IPS DF 4.7 (cell line): ENCODE measurements around the gene IGSF22.
"Not testable (repeated sequence)": the region's sequence is repeated elsewhere in the genome, so short reads cannot be mapped to it uniquely, and the experiment has no call there.

Source experiments
- DNase-seq: peaks from one replicate; pipeline ENCODE4 v3.0.0-alpha.2; 2013; ENCODE audit warnings: low spot score; ENCODE audit errors: extremely low read depth

Gene IGSF22

DNA sequence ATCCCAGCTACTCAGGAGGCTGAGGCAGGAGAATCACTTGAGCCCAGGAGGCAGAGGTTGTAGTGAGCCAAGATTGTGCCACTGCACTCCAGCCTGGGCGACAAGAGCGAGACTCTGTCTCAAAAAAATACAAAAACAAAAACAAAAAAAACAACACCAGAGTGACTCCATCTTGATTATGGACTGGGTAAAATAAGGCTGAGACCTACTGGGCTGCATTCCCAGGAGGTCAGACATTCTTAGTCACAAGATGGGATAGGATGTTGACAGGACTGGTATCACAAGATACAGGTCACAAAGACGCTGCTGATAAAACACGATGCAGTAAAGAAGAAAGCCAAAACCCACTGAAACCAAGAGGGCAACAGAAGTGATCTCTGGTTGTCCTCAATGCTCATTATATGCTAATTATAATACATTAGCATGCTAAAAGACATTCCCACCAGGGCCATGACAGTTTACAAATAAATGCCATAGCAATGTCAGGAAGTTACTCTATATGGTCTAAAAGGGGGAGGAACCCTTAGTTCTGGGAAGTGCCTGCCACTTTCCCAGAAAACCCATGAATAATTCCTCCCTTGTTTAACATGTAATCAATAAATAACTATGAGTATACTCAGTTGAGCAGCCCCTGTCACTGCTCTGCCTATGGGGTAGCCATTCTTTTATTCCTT, 34.4 kb downstream of the IGSF22 start:
- DNase-seq: not testable (repeated sequence)

DNA sequence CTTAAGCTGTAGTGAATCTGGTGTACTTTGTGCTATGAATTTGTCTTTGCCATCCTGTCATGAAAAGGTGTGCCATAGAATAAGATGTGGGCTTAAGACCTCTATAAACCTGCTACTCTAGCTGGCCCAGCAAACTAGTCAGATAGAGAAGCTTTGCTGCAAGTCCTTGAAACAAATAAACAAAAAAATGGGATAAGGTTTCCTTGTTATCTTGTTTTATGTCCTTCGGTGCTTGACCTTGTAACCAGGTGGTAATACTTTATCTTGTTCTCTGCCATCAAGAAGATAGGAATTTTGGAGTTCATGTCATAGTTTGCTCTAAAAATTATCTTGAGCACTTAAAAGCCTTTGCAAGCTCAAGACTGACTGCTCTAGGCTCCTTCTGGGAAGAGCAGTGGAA, 41.7 kb downstream of the IGSF22 start:
- DNase-seq: no peak

DNA sequence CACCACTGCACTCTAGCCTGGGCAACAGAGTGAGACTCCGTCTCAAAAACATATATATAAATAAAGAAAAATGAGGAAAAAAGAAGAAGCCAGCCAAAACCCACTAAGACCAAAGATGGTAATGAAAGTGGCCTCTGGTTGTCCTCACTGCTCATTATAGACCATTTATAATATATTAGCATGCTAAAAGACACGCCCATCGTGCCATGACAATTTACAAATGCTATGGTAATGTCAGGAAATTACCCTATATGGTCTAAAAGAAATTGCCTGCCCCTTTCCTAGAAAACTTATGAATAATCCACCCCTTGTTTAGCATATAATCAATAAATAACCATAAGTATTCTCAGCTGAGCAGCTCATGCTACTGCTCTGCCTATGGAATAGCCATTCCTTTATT, 43.5 kb downstream of the IGSF22 start:
- no peak for DNase-seq

DNA sequence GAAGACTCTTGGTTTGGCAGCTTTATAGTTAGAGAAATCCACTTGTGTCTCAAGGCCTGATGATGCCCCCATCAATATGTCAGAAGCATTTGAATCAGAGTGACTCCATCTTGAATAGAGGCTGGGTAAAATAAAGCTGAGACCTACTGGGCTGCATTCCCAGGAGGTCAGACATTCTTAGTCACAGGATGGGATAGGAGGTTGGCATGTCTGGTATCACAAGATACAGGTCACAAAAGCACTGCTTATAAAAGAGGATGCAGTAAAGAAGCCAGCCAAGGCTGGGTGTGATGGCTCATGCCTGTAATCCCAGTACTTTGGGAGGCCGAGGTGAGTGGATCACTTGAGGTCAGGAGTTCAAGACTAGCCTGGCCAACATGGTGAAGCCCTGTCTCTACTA, 44.0 kb downstream of the IGSF22 start:
- not testable (repeated sequence) for DNase-seq

DNA sequence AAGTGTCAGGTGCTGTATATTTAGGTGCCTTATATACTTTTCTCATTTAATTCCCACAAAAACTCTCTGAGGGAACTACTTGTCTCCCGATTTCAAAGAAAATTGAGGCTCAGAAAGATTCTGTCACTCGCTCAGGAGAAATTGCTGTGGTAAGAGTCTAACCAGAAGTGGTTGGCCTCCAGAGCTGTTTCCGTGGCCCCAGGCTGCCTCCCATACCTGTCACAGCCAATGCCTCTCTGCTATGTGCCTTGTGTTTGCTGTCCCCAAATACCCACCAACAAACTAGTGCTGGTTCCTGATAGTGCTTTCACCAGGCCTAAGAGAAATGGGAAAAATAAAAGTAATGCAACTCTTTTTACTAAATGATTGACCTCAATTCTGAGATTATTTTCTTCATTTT, 48.4 kb downstream of the IGSF22 start:
- no peak for DNase-seq

DNA sequence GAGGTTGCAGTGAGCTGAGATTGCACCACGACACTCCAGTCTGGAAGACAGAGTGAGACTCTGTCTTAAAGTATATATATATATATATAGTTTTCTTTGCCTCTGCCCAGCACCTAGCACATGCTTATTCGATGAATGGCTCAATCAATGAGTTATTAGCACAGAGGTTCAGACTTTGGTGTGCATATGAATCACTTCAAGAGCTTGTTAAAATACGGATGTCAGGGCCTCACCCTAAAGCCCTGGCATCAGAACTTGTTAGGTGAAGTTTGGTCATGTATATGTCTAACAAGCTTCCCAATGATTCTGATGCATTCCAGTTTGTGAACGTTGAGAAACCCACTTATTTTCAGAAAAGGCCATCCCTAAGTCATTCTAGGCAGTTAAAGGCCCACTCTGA, 49.2 kb downstream of the IGSF22 start:
- DNase-seq: no peak

DNA sequence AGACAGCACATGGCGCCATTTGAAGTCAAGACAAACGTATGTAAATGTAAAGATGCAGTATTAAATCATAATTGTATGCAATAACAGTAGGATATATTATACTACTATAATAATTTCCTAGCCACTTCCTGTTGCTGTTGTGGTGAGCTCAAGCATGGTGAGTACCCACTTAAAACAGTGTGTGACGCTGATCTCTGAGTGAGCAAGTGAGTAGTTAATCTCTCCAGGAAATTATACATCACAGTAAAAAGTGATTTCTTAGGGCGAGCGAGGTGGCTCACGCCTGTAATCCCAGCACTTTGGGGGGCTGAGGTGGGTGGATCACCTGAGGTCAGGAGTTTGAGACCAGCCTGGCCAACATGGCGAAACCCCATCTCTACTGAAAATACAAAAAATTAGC, 53.8 kb downstream of the IGSF22 start:
- not testable (repeated sequence) for DNase-seq

DNA sequence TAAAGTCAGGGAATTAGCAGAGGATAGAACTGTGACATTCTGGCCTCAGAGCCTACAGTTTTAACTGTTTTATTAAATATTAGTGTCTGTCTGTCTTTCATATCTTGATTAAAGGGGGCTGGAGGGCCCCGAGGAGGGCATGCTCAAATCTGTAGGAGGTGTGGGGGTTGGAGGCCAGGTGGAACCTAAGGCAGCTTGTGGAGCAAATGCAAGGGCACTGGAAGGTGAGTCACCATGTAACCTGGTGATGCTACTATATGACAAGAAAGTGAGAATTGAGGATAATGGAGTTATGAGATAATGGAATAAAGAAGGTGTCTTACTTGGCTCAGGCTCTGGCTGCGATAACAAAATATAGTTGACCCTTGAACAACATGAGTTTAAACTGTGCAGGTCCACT, 54.7 kb downstream of the IGSF22 start:
- no peak for DNase-seq

DNA sequence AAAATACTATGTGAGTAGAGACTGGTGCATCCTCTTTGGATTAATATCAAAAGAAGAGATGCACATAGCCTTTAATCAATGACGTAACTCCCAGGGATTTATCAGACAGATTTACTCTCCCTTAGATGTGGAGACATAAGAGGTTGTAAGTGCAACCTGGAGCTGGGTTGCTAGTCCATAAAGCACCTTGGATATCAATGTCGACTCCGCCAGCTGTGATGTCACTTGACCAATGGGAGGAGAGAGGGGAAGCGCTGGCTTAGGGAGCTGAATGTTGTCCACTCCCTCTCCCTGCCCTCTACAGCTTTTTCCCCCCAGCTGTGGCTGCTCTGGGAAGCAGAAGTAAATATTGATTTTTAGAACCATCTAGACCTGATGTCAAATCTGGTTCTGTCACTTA, 56.3 kb downstream of the IGSF22 start:
- no peak for DNase-seq

DNA sequence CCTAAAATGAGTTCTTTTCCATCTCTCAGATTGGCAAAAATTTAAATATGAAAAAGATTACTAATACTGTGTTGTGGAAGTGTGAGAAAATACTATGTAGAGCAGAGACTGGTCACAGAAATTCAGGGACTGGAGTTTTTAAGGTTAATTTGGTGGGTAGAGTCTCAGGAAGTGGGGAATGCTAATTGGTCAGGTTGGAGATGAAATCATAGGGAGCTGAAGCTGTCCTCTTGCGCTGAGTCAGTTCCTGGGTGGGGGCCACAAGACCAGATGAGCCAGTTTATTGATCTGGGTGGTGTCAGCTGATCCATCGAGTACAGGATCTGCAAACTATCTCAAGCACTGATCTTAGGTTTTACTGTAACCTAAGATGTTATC, 56.8 kb downstream of the IGSF22 start:
- DNase-seq: no peak

DNA sequence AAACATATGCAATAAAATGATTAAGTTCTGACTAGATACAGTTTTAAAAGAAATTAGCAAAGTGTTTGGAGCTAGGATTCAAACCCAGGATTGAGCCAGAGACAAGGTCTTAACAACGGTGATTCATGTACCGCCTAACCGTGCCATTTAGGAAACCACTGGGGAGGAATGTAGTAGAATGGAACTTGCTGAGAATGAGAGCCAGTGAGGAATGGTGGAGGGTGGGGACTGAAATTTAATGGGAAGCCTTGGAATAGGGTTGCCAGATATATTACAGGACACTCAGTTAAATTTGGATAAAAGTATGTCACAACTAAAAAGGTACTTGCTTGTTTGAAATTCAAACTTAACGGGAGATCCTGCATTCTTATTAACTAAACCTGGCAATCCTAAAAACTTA, 57.9 kb downstream of the IGSF22 start:
- DNase-seq: no peak

DNA sequence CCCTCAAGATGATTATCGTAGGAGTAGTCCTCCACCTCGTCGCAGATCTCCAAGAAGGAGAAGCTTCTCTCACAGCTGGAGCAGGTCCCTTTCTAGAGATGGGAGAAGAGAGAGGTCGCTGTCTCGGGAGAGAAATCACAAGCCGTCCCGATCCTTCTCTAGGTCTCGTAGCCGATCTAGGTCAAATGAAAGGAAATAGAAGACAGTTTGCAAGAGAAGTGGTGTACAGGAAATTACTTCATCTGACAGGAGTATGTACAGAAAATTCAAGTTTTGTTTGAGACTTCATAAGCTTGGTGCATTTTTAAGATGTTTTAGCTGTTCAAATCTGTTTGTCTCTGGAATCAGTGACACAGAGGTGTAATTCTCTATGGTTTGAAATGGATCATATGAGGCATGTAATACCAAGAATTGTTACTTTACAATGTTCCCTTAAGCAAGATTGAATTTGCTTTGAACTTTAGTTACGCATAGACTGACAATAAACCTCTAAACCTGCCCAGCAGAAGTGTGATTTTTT, 60.6 kb downstream of the IGSF22 start:
- not testable (repeated sequence) for DNase-seq

DNA sequence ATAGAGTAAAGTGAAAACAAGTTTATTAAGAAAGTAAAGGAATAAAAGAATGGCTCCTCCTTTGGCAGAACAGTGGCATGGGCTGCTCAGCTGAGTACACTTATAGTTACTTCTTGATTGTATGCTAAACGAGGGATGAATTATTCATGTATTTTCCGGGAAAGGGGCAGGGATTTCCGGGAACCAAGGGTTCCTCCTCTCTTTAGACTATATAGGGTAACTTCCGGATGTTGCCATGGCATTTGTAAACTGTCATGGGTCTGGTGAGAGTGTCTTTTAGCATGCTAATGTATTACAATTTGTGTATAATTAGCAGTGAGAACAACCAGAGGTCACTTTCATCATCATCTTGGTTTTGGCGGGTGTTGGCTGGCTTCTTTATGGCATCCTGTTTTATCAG, 68.3 kb downstream of the IGSF22 start:
- DNase-seq: no peak
